Measurements from ENCODE around the gene CBLC.

CBLC gene

DNA sequence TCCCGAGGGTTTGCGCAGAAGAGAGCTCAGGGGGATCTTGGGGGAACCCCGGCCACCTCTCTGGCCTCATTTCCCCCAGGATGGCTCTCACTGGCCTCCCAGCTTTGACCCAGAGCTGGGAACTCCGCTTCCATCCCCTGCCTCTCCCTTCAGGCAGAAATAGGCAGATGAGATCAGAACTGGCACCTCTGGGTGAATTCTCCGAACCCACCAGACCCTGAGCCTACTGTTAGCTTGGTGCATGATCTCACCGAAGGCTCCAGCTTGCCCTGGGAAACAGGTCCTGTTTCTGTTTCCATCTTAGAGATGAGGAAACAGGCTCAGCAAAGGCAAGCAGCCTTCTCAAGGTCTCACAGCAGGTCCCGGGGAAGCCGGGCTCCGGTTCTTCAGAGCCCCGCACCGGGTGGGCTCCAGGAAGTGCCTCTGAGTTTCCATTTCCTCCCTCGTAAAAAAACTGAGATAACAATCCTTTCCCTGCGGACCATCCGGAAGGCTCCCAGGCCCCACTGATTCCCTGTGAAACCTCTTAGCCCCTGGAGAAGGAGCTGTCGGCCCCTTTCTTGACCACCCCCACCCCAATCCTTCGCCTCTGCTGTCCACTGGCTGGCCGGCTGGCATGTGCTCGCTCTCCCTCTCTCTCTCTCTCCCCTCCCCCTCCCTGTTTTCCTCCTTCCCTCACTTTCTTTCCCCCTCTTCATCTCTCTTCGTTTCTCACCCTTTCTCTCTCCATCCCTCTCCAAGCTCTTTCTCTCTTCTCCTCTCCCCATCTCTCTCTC lies 70.5 kb downstream of the CBLC start:
- Histone ChIP-seq H3K79me2 (ENCODE audit: insufficient read depth, low read length) (no peaks in the 10 kb centered on the region), H3K4me2 (ENCODE audit: low read depth, low read length, poor library complexity, severe bottlenecking) (no peak overlapping the region), H3K9ac (ENCODE audit: low read length) (no peak overlapping the region), H3K36me3 (ENCODE audit: low read length) (no peaks in the 10 kb centered on the region), H3K27ac (ENCODE audit: low read depth, low read length) (no peak overlapping the region), H4K20me1 (ENCODE audit: low read depth, low read length) (no peaks in the 10 kb centered on the region), H3K4me3 (ENCODE audit: insufficient read depth, low read length, poor library complexity, severe bottlenecking) (no peak overlapping the region), H3F3A (ENCODE audit: insufficient read depth) (no peaks in the 10 kb centered on the region), H3K9me3 (ENCODE audit: insufficient read depth, low read length) (no peaks in the 10 kb centered on the region), H3K27me3 (ENCODE audit: low read length) (no peaks in the 10 kb centered on the region), H3K9me2 (replicated peaks; ENCODE audit: insufficient read depth, low read length) (no peaks in the 10 kb centered on the region), H2AFZ (ENCODE audit: low read depth, low read length, severe bottlenecking) (no peak overlapping the region)
- TF ChIP-seq, protein P1, sequence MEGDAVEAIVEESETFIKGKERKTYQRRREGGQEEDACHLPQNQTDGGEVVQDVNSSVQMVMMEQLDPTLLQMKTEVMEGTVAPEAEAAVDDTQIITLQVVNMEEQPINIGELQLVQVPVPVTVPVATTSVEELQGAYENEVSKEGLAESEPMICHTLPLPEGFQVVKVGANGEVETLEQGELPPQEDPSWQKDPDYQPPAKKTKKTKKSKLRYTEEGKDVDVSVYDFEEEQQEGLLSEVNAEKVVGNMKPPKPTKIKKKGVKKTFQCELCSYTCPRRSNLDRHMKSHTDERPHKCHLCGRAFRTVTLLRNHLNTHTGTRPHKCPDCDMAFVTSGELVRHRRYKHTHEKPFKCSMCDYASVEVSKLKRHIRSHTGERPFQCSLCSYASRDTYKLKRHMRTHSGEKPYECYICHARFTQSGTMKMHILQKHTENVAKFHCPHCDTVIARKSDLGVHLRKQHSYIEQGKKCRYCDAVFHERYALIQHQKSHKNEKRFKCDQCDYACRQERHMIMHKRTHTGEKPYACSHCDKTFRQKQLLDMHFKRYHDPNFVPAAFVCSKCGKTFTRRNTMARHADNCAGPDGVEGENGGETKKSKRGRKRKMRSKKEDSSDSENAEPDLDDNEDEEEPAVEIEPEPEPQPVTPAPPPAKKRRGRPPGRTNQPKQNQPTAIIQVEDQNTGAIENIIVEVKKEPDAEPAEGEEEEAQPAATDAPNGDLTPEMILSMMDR (IDR thresholded peaks at IDR 0.05; ENCODE audit: insufficient read depth, low read length, poor library complexity, severe bottlenecking): no peak
- no peak for TF ChIP-seq EZH2phosphoT487 (conservative IDR thresholded peaks at IDR 0.05; ENCODE audit: low read length)

DNA sequence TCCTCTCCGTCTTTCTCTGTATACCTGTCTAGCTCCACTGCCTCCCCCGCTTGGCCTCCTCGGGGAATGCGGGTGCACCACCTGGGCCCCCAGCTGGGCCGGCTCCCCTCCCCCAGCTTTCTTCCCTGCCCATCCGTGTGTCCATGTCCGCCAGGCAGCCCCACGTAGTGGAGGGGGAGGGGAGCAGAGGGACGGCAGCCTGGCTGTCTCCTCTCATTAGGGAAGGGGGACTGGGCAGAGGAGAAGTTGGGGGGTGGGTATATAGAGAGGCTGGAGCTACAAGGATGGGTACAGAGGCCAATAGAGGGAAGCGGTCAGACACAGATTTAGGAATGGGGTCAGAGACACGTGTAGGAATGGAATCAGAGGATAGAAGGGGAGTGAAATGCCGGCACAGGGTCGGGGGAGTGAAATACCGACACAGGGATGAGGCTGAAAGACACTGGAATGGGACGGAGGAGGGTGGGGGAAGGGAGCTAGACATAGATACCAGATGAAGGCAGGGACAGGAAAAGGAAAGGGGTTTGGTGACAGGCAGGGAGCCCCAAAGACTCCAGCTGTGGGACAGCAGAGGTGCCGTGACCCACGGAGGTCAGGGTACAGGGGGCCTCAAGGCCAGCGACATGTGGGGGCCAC lies 71.2 kb downstream of the CBLC start:
- H3K9me2 ChIP-seq (replicated peaks; ENCODE audit: insufficient read depth, low read length): no peaks in the 10 kb centered on the region
- no peaks in the 10 kb centered on the region for H4K20me1 ChIP-seq (ENCODE audit: low read depth, low read length)
- no peak overlapping the region for H3K9ac ChIP-seq (ENCODE audit: low read length)
- H3K27ac ChIP-seq (ENCODE audit: low read depth, low read length): no peak overlapping the region
- TF ChIP-seq, protein P1 (IDR thresholded peaks at IDR 0.05; ENCODE audit: insufficient read depth, low read length, poor library complexity, severe bottlenecking): no peak
- no peak for TF ChIP-seq EZH2phosphoT487 (conservative IDR thresholded peaks at IDR 0.05; ENCODE audit: low read length)
- no peaks in the 10 kb centered on the region for H3K27me3 ChIP-seq (ENCODE audit: low read length)
- H2AFZ ChIP-seq (ENCODE audit: low read depth, low read length, severe bottlenecking): no peak overlapping the region
- H3K9me3 ChIP-seq (ENCODE audit: insufficient read depth, low read length): no peaks in the 10 kb centered on the region
- H3K4me3 ChIP-seq (ENCODE audit: insufficient read depth, low read length, poor library complexity, severe bottlenecking): no peak overlapping the region
- no peaks in the 10 kb centered on the region for H3K36me3 ChIP-seq (ENCODE audit: low read length)
- H3F3A ChIP-seq (ENCODE audit: insufficient read depth): no peaks in the 10 kb centered on the region
- no peaks in the 10 kb centered on the region for H3K79me2 ChIP-seq (ENCODE audit: insufficient read depth, low read length)
- no peak overlapping the region for H3K4me2 ChIP-seq (ENCODE audit: low read depth, low read length, poor library complexity, severe bottlenecking)

Measured in SU-DHL-6 (cell line).